ENCODE measurements around the gene PFKM.

The PFKM gene

DNA sequence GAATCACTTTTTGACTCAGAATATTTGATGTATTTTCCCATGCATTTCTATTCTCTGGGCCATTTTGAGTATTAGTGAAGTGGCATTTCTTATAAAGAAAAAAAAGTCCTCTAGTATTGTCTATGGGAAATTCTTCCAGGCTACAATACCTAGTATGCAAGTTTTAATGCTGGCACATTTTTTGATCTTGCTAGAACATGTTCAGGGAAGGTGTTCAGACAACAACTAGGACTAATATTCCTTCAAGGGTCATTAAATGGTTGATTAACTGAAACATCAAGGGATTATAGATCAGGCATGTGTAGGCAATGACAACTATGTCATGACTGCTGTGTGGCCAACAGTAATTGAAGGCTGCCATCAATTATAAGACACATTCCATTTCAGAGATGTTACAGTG lies 71.9 kb downstream of the PFKM start:
- no peak for DNase-seq

DNA sequence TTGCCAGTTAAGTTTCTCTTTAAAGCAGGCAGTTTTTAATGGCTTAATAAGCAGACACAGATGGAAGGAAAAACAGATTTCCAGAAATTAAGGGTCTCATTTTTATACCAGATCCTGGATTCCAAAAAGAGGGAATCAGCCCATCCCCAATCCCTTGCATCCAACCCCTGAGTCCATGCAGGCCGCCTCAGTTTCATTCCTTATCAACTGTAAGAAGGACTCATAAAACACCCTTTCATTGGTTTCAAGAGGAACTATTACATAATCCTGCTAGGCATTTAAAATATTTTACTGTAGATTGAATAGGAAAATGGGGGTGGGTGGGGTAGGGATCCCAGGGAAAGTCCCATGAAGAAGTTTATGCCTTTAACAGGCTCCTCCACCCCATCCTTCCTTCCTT lies 73.7 kb downstream of the PFKM start:
- no peak for DNase-seq

GRCh38 chr12:48193623-48194022 lies 74.5 kb downstream of the PFKM start:
- no peak for DNase-seq

- no peak for DNase-seq
Measured at GRCh38 chr12:48194799-48195201, 75.6 kb downstream of the PFKM start.
